Endometrium (tissue), 2 donors: ENCODE results near the gene MICU1.
"Not testable (repeated sequence)": the region's sequence is repeated elsewhere in the genome, so short reads cannot be mapped to it uniquely, and the experiment has no call there.

ENCODE experiments used
- FAIRE-seq: peaks from 2 replicates; lab custom pipeline; 2012; peaks lifted over from hg19 to GRCh38; lab: Jason Lieb, UNC
- donor health status: control.
- donor health status: control.

The MICU1 gene

GRCh38 chr10:72325243-72326175, 300.4 kb downstream of the MICU1 start:
- FAIRE-seq, result not testable (repeated sequence)

- FAIRE-seq, result no peak
Observed at GRCh38 chr10:72323771-72324191, 302.1 kb downstream of the MICU1 start.

GRCh38 chr10:72323108-72323749, 302.6 kb downstream of the MICU1 start:
- FAIRE-seq, result no peak

- no peak for FAIRE-seq
Observed at GRCh38 chr10:72322280-72323058, 303.4 kb downstream of the MICU1 start.

- no peak for FAIRE-seq
Observed at GRCh38 chr10:72322030-72322279, 303.9 kb downstream of the MICU1 start.

GRCh38 chr10:72321248-72322029, 304.4 kb downstream of the MICU1 start:
- no peak for FAIRE-seq

- no peak for FAIRE-seq
Observed at GRCh38 chr10:72320676-72321247, 305.1 kb downstream of the MICU1 start.

GRCh38 chr10:72319416-72320254, 306.2 kb downstream of the MICU1 start:
- FAIRE-seq, result no peak

- FAIRE-seq, result no peak
Observed at GRCh38 chr10:72318418-72319262, 307.2 kb downstream of the MICU1 start.
